ENCODE data around the gene NELL2.

Gene NELL2

GRCh38 chr12:44507461-44507860 lies 368.7 kb downstream of the NELL2 start:
- H3K27ac ChIP-seq, result no peak overlapping the region
- TF ChIP-seq ZFX (IDR thresholded peaks at IDR 0.05), result no peak
- no peak for TF ChIP-seq CTCF (conservative IDR thresholded peaks at IDR 0.05)

GRCh38 chr12:44504799-44505198 lies 371.3 kb downstream of the NELL2 start:
- H3K27ac ChIP-seq, result no peak overlapping the region
- no peak for TF ChIP-seq ZFX (IDR thresholded peaks at IDR 0.05)
- TF ChIP-seq CTCF (conservative IDR thresholded peaks at IDR 0.05), result no peak

- H3K27ac ChIP-seq, result no peak overlapping the region
- no peak for TF ChIP-seq ZFX (IDR thresholded peaks at IDR 0.05)
- no peak for TF ChIP-seq CTCF (conservative IDR thresholded peaks at IDR 0.05)
Observed at GRCh38 chr12:44503329-44503728, 372.8 kb downstream of the NELL2 start.

GRCh38 chr12:44502681-44503080 lies 373.4 kb downstream of the NELL2 start:
- H3K27ac ChIP-seq, result no peak overlapping the region
- TF ChIP-seq ZFX (IDR thresholded peaks at IDR 0.05) (no peak), CTCF (conservative IDR thresholded peaks at IDR 0.05) (no peak)

GRCh38 chr12:44500423-44500822 lies 375.7 kb downstream of the NELL2 start:
- TF ChIP-seq CTCF (conservative IDR thresholded peaks at IDR 0.05) (no peak), ZFX (IDR thresholded peaks at IDR 0.05) (no peak)
- H3K27ac ChIP-seq, result no peak overlapping the region

- TF ChIP-seq ZFX (IDR thresholded peaks at IDR 0.05) (no peak), CTCF (conservative IDR thresholded peaks at IDR 0.05) (peak; percentile 21; the same call in 1 of the 2 replicates)
Observed at GRCh38 chr12:44497044-44497443, 379.1 kb downstream of the NELL2 start.

GRCh38 chr12:44490181-44490580 lies 385.9 kb downstream of the NELL2 start:
- TF ChIP-seq CTCF (conservative IDR thresholded peaks at IDR 0.05) (no peak), ZFX (IDR thresholded peaks at IDR 0.05) (no peak)

More at GRCh38 chr12:44497044-44497443, 379.1 kb downstream of the NELL2 start:
- H3K27ac ChIP-seq, result no peak overlapping the region

More at GRCh38 chr12:44490181-44490580, 385.9 kb downstream of the NELL2 start:
- no peak overlapping the region for H3K27ac ChIP-seq
